Measurements from ENCODE around the gene KIF24. TPM values are rescaled to one million over a fixed set of nuclear protein-coding genes. Genes with fewer than 3 reads are reported as not detected.

The KIF24 gene
- total and polyA plus RNA-seq, 2 donors (not counting 1 experiment from before 2014, with no cell fraction given) = 0.07 to 0.79 TPM

DNA sequence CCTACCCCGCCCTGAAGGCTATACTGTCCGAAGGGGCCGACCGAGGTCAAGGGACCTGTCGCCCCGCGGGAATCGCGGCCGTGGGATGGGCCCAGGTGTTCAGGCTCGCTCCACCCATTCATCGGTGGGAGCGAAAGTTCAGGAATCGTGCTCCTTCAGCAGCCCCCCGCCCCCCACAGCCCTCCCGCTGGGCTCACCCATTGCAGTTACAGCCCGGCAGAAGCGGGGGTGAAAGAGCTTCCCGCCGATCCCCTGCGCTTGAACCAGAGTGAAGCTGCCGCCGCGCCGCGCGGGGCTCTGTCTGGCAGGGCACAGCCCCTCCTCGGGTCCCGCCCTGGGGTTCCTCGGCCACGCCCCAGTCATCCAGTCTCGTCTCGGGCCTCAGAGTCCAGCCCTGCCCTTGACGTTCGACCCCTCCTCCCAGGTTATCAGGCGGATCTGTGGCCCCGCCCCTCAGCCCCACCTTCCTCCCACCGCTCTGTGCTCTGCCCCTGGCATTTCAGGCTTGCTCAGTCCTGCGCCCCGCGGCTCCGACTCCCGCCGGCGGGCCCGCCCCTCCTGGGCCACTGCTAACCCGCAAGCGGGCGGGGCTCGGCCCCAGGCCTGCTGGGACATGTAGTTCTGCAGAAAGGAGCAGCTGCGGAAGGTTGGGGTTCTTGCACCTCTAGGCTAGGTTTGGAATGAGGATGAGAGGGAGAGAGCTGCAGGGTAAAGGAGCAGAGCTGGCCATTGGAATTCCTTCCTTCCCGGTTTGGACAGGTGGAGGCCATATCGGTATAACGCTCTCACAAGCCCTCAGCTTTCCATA, 47.7 kb upstream of the KIF24 start, which contains the start of gene MYORG:
MYORG (minus strand) TSS at position 303 of the 808 bp plus-strand sequence. CDS start 3,955 bp downstream, outside the sequence.
- peaks cover 39% of the 10 kb centered on the region for H3K4me1 Mint-ChIP-seq
- ATAC-seq (ENCODE audit: low read depth) (peak; percentile 85), DNase-seq (peak; percentile 97)
- peak within 1 kb of the TSS; percentile 91 for H3K27ac Mint-ChIP-seq
- WGBS (ENCODE audit: insufficient coverage) = under 1% methylated on average over 54 of the region's 54 CpGs
- ChIA-PET POLR2A (interaction anchor here (0.6 to 1.9 kb wide), 4 partner anchors 45 to 261 kb away, joined by 4 to 5 read pairs (median 4); partner anchors contain the start of gene SIGMAR1), CTCF (interaction anchor here (0.8 to 5.7 kb wide), 13 partner anchors 9 to 739 kb away, joined by 3 to 72 read pairs (median 4); partner anchors contain the start of gene ATOSB)
- H3K27me3 ChIP-seq (replicated peaks in 1 of 4; ENCODE audit: control extremely low read depth in 1 of 4, control insufficient read depth in 3 of 4, insufficient read depth in 4 of 4, low read length in 3 of 4) = peaks cover 0 to 15% (median 4%) of the 10 kb centered on the region in 4 experiments
- intact Hi-C loops (cut with micrococcal nuclease) = loop anchor here (1.0 to 10.0 kb wide), 14 partner anchors 47 to 902 kb away; partner anchors contain the start of genes ATOSB, DCAF12, DNAI1 and FAM219A
- H3K4me2 ChIP-seq (replicated peaks; ENCODE audit: low read depth, low read length, poor library complexity, severe bottlenecking) = peak within 1 kb of the TSS; percentile 99
- H3K9ac ChIP-seq (ENCODE audit: low read length) = peak within 1 kb of the TSS; percentile 77
- peak; percentile 29 for TF ChIP-seq CTCF (IDR thresholded peaks at IDR 0.05)
- TF ChIP-seq EZH2 (IDR thresholded peaks at IDR 0.05; ENCODE audit: borderline replicate concordance, insufficient read depth, low read depth, low read length, poor library complexity, severe bottlenecking) = no peak
- H3K27me3 Mint-ChIP-seq = no peaks in the 10 kb centered on the region
- no peak within 1 kb of the TSS for H3K27ac ChIP-seq (ENCODE audit: low read length in 2 of 2)
- peak within 1 kb of the TSS; percentile 87 for H2AFZ ChIP-seq (ENCODE audit: insufficient read depth, low read depth, low read length, poor library complexity, severe bottlenecking)
- H3K9me3 ChIP-seq (ENCODE audit: control extremely low read depth in 1 of 3, control insufficient read depth in 2 of 3, insufficient read depth in 1 of 3, low read length in 2 of 3) = peaks cover 0 to 24% (median 0%) of the 10 kb centered on the region in 3 donors
- H3K4me3 Mint-ChIP-seq = peak within 1 kb of the TSS; percentile 98
- H3K36me3 ChIP-seq (replicated peaks in 1 of 2; ENCODE audit: control extremely low read depth in 1 of 2, control insufficient read depth in 1 of 2, extremely low read depth in 1 of 2, insufficient read depth in 2 of 2, low read length in 1 of 2) = no peaks in the 10 kb centered on the region
- no peaks in the 10 kb centered on the region for H3K79me2 ChIP-seq (ENCODE audit: control insufficient read depth, insufficient read depth, low read length)
- H3K4me3 ChIP-seq (ENCODE audit: control extremely low read depth in 1 of 5, extremely low read depth in 1 of 5, insufficient read depth in 1 of 5, low read depth in 2 of 5, low read length in 4 of 5) = peak within 1 kb of the TSS; percentile 69 to 85 (median 80)
- H4K20me1 ChIP-seq (ENCODE audit: control insufficient read depth, insufficient read depth, low read length, poor library complexity, severe bottlenecking) = no peaks in the 10 kb centered on the region
- H3K4me1 ChIP-seq (ENCODE audit: control insufficient read depth in 2 of 2, insufficient read depth in 2 of 2, low read length in 2 of 2) = peaks cover 29 to 43% of the 10 kb centered on the region in 2 donors
- no peaks in the 10 kb centered on the region for H3K9me3 Mint-ChIP-seq (ENCODE audit: insufficient read depth)
